HepG2 (cell line): Measurements from ENCODE around the gene TET3. TPM values are rescaled to one million over a fixed set of nuclear protein-coding genes. Genes with fewer than 3 reads are reported as not detected.
A peak's percentile ranks its signal among the peaks of the same experiment; 100 is the strongest.

Source experiments
- ATAC-seq: fragments of 200-7000 bp; cut with Tn5 transposase; 3 replicates; pipeline ENCODE4 v1.9.1; 2020; ENCODE audit warnings: mild to moderate bottlenecking, moderate library complexity
- BruUV-seq: library from RNA; stranded (reverse); fragments of 400-500 nt; replicated peaks from 2 replicates; lab custom pipeline; 2021; lab: Mats Ljungman, UMichigan
- CTCF ChIA-PET: fragments of 300-600 bp; formaldehyde crosslinking; extraction: SDS; loops from one replicate; lab custom pipeline; 2021; ENCODE audit warnings: low total read pairs, inconsistent platforms, low intra/inter-chr PET ratio; lab: Yijun Ruan, JAX
- POLR2A ChIA-PET: fragments of 350-600 bp; sonication (Branson Sonifier 250); formaldehyde crosslinking; loops from one replicate; lab custom pipeline; 2020; ENCODE audit warnings: antibody characterized with exemption, inconsistent platforms; lab: Yijun Ruan, JAX
- DNase-seq: peaks from one replicate; pipeline ENCODE4 v3.0.0-alpha.2; 2015; ENCODE audit warnings: low spot score
- FAIRE-seq: peaks from 3 replicates; lab custom pipeline; 2011; peaks lifted over from hg19 to GRCh38; lab: Jason Lieb, UNC
- H2AFZ ChIP-seq: one replicate; pipeline ENCODE4 v1.6.1; 2011; ENCODE audit warnings: low read length, inconsistent platforms
- H3K27ac ChIP-seq: fragments of 300-600 bp; 3 replicates; pipeline ENCODE4 v1.8.0; 2011; ENCODE audit warnings: mixed run types, mild to moderate bottlenecking, mixed read lengths, low read length, inconsistent platforms; ENCODE audit not compliant: insufficient read depth; ENCODE audit errors: extremely low read length
- H3K27me3 ChIP-seq, 2 experiments: fragments of 200-600 bp in 1 of 2; 2 replicates in 1 of 2; 3 replicates in 1 of 2; pipeline versions ENCODE4 v1.6.0 to v1.8.0; 2011; ENCODE audit warnings: low read length in 2 of 2, mild to moderate bottlenecking in 2 of 2, moderate library complexity in 2 of 2, inconsistent platforms in 1 of 2; ENCODE audit not compliant: insufficient read depth in 2 of 2, control insufficient read depth in 1 of 2
- H3K36me3 ChIP-seq, 2 experiments: fragments of 200-600 bp in 1 of 2; replicated peaks in 1 of 2; 2 replicates in 1 of 2; 3 replicates in 1 of 2; pipeline versions ENCODE4 v1.5.1 to v1.8.0; 2011; ENCODE audit warnings: low read length in 2 of 2, inconsistent platforms in 1 of 2; ENCODE audit not compliant: insufficient read depth in 2 of 2, control insufficient read depth in 1 of 2
- H3K4me1 ChIP-seq: 2 replicates; pipeline ENCODE4 v1.5.1; 2012; ENCODE audit warnings: low read length, inconsistent platforms; ENCODE audit not compliant: insufficient read depth
- H3K4me2 ChIP-seq: 2 replicates; pipeline ENCODE4 v1.6.0; 2011; ENCODE audit warnings: low read depth, low read length, inconsistent platforms
- H3K4me3 ChIP-seq, 3 experiments: fragments of 200-600 bp in 1 of 3; sonication (generic), shearing (Covaris generic) in 1 of 3; replicated peaks in 1 of 3; 2 replicates each; pipeline ENCODE4 v1.5.1; 2011 to 2016; ENCODE audit warnings: low read length in 3 of 3, inconsistent platforms in 2 of 3, low read depth in 2 of 3, mild to moderate bottlenecking in 2 of 3, control low read depth in 1 of 3, mixed read lengths in 1 of 3; ENCODE audit not compliant: insufficient read depth in 1 of 3
- H3K79me2 ChIP-seq: one replicate; pipeline ENCODE4 v1.6.1; 2011; ENCODE audit warnings: low read length, inconsistent platforms; ENCODE audit not compliant: insufficient read depth
- H3K9ac ChIP-seq: 2 replicates; pipeline ENCODE4 v1.6.0; 2011; ENCODE audit warnings: mild to moderate bottlenecking, low read depth, low read length, inconsistent platforms; ENCODE audit not compliant: insufficient read depth
- H3K9me3 ChIP-seq: 2 replicates; pipeline ENCODE4 v1.5.1; 2012; ENCODE audit warnings: mild to moderate bottlenecking, low read length
- H4K20me1 ChIP-seq: 2 replicates; pipeline ENCODE4 v1.6.0; 2011; ENCODE audit warnings: inconsistent platforms, mild to moderate bottlenecking, low read length, moderate library complexity; ENCODE audit not compliant: insufficient read depth
- CAMTA2 ChIP-seq: sonication (generic); formaldehyde crosslinking; IDR thresholded peaks from 2 replicates; pipeline ENCODE4 v1.4.0; 2020; ENCODE audit warnings: mild to moderate bottlenecking, missing genetic modification reagents, borderline replicate concordance
- FOXP1 ChIP-seq, 2 experiments: fragments of 450-650 bp in 1 of 2; IDR thresholded peaks; 2 replicates each; pipeline ENCODE4 v1.6.1; 2017 to 2018; ENCODE audit warnings: antibody characterized with exemption in 1 of 2
- HNF4G ChIP-seq, 2 experiments: sonication (generic) in 1 of 2; formaldehyde crosslinking in 1 of 2; IDR thresholded peaks; 2 replicates each; pipeline versions ENCODE4 v1.4.0 to v1.6.1; 2011 to 2020; ENCODE audit warnings: borderline replicate concordance in 2 of 2, low read depth in 2 of 2, mild to moderate bottlenecking in 2 of 2, low read length in 1 of 2, missing genetic modification reagents in 1 of 2, moderate library complexity in 1 of 2
- KDM2A ChIP-seq: sonication (generic); formaldehyde crosslinking; IDR thresholded peaks from 2 replicates; pipeline ENCODE4 v1.4.0; 2020; ENCODE audit warnings: low read depth, missing genetic modification reagents, borderline replicate concordance
- KLF12 ChIP-seq: sonication (generic); formaldehyde crosslinking; IDR thresholded peaks from 2 replicates; pipeline ENCODE4 v1.4.0; 2020; ENCODE audit warnings: missing genetic modification reagents, borderline replicate concordance
- KLF13 ChIP-seq: sonication (generic); formaldehyde crosslinking; IDR thresholded peaks from 2 replicates; pipeline ENCODE4 v1.4.0; 2020; ENCODE audit warnings: mild to moderate bottlenecking, missing genetic modification reagents
- NFATC3 ChIP-seq: sonication (generic); formaldehyde crosslinking; IDR thresholded peaks from 2 replicates; pipeline ENCODE4 v1.5.1; 2020; ENCODE audit warnings: mild to moderate bottlenecking, missing genetic modification reagents
- NFE2L1 ChIP-seq: sonication (generic); formaldehyde crosslinking; IDR thresholded peaks from 2 replicates; pipeline ENCODE4 v1.4.0; 2020; ENCODE audit warnings: missing genetic modification reagents, mild to moderate bottlenecking, borderline replicate concordance
- NFRKB ChIP-seq: fragments of 450-650 bp; IDR thresholded peaks from 2 replicates; pipeline ENCODE4 v1.6.1; 2017
- RORA ChIP-seq: sonication (generic); formaldehyde crosslinking; IDR thresholded peaks from 2 replicates; pipeline ENCODE4 v1.5.0; 2020; ENCODE audit warnings: mild to moderate bottlenecking, missing genetic modification reagents, moderate library complexity
- SMAD1 ChIP-seq: sonication (generic); formaldehyde crosslinking; IDR thresholded peaks from 2 replicates; pipeline ENCODE4 v1.4.0; 2020; ENCODE audit warnings: missing genetic modification reagents, low read depth, mild to moderate bottlenecking, borderline replicate concordance
- SPEN ChIP-seq: sonication (generic); formaldehyde crosslinking; IDR thresholded peaks from 2 replicates; pipeline ENCODE4 v1.5.1; 2020; ENCODE audit warnings: low read depth, mild to moderate bottlenecking, missing genetic modification reagents
- ZIK1 ChIP-seq: sonication (generic); formaldehyde crosslinking; IDR thresholded peaks from 2 replicates; pipeline ENCODE4 v1.5.0; 2020; ENCODE audit warnings: mild to moderate bottlenecking, low read depth, missing genetic modification reagents, borderline replicate concordance
- ZNF224 ChIP-seq: sonication (generic); formaldehyde crosslinking; IDR thresholded peaks from 2 replicates; pipeline ENCODE4 v1.5.0; 2020; ENCODE audit warnings: mild to moderate bottlenecking, missing genetic modification reagents
- ZNF672 ChIP-seq: sonication (generic); formaldehyde crosslinking; IDR thresholded peaks from 2 replicates; pipeline ENCODE4 v1.8.1; 2022; ENCODE audit warnings: missing genetic modification reagents
- ZNF841 ChIP-seq: sonication (generic); formaldehyde crosslinking; IDR thresholded peaks from 2 replicates; pipeline ENCODE4 v1.8.1; 2023; ENCODE audit warnings: missing genetic modification reagents, borderline replicate concordance
- ZUFSP ChIP-seq: sonication (generic); formaldehyde crosslinking; IDR thresholded peaks from 2 replicates; pipeline ENCODE4 v1.9.0; 2021; ENCODE audit warnings: missing genetic modification reagents, mild to moderate bottlenecking, borderline replicate concordance
- WGBS: methylation state at CpG from one replicate; pipeline ENCODE4 v1.1.6; 2017; ENCODE audit warnings: low lambda C conversion rate; 5-methylcytosine and 5-hydroxymethylcytosine counted together
- in situ Hi-C: cut with HindIII; loops from 2 replicates; pipeline ENCODE4 v1.10.0; 2017; ENCODE audit warnings: low pct_unique_long_range_greater_than_20kb; ENCODE audit not compliant: extremely low pct_ligation_motif_present
- intact Hi-C: fragments of 100-400 bp; cut with micrococcal nuclease; formaldehyde crosslinking; loops from one replicate; pipeline ENCODE4 v1.10.0; 2022; ENCODE audit not compliant: unreplicated experiment
- polyA plus RNA-seq, 8 experiments: library from polyadenylated mRNA; depleted of rRNA in 3 of 8; stranded (reverse) in 7 of 8; unstranded in 1 of 8; fragments of >200 nt; fragmentation: Illumina TruSeq in 4 of 8; extraction: Trizol in 4 of 8; gene quantifications; 2 replicates each; pipeline versions ENCODE4 v1.2.1 to v1.2.3, GENCODE V29; 2011 to 2016; ENCODE audit warnings: low read depth in 4 of 8, missing spikeins in 1 of 8, mixed read lengths in 1 of 8; ENCODE audit not compliant: insufficient read depth in 1 of 8
- total RNA-seq, 5 experiments: library from RNA; depleted of rRNA; stranded (reverse); fragments of >200 nt; fragmentation: Illumina TruSeq; extraction: Trizol; gene quantifications; 2 replicates each; pipeline ENCODE4 v1.2.3, GENCODE V29; 2016; ENCODE audit warnings: low read depth in 1 of 5
- TF ChIP-seq, protein P1 (sequence below): sonication (generic); formaldehyde crosslinking; IDR thresholded peaks from 2 replicates; pipeline ENCODE4 v1.9.0; 2021; ENCODE audit warnings: missing genetic modification reagents, borderline replicate concordance

TET3 gene
- total and polyA plus RNA-seq, 2 of the 13 experiments (the other 11 are each of a cell fraction or from before 2014, with no cell fraction given), result 4.3 to 6.8 TPM

GRCh38 chr2:74014813-74015212 lies 30.1 kb downstream of the TET3 start:
- CTCF ChIA-PET, result no interaction called here

DNA sequence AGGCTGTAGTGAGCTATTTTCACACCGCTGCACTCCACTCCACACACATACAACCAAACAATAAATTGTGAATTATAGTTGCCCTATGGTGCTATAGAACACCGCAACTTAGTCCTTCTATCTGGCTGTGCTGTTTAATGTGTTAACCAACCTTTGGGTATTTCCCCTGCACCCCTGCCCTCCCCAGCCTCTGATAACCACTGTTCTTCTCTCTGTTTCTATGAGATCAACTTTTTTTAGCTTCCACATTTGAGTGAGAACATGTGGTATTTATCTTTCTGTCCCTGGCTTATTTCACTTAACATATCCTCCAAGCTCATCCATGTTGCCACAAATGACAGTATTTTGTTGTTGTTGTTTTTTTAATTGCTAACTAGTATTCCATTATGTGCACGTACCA lies 32.5 kb downstream of the TET3 start:
- Histone ChIP-seq H3K4me2 (no peak overlapping the region), H3K27me3 (no peaks in the 10 kb centered on the region), H3K9me3 (no peaks in the 10 kb centered on the region), H2AFZ (no peak overlapping the region), H3K79me2 (peaks cover 21% of the 10 kb centered on the region), H4K20me1 (no peaks in the 10 kb centered on the region; the same call in 1 of the 2 replicates), H3K9ac (no peak overlapping the region), H3K4me1 (no peaks in the 10 kb centered on the region), H3K27ac (no peak overlapping the region), H3K4me3 (no peak overlapping the region), H3K36me3 (peaks cover 3 to 13% of the 10 kb centered on the region in 2 experiments; a peak in 3 of 5 replicates)
- intact Hi-C loops, result no loop called here
- POLR2A ChIA-PET, result interaction anchor here (0.9 kb wide), 1 partner anchor 15 kb away, joined by 3 read pairs; no protein-coding TSS in a partner anchor
- DNase-seq, result no peak
- CTCF ChIA-PET, result no interaction called here
- WGBS, result 95% methylated on average over 3 of the region's 3 CpGs
- no peak for FAIRE-seq
- in situ Hi-C loops, result no loop called here
- ATAC-seq, result no peak
- no TSS peak for BruUV-seq
- TF ChIP-seq CAMTA2 (no peak), ZNF672 (CRISPR knock-in tag) (no peak), NFRKB (no peak), NFE2L1 (CRISPR knock-in tag) (no peak), KLF13 (CRISPR knock-in tag) (no peak), KDM2A (no peak), ZIK1 (CRISPR knock-in tag) (no peak), HNF4G (IDR thresholded peaks at IDR 0.05; ENCODE audit: borderline replicate concordance, low read depth, low read length) (no peak), HNF4G (CRISPR knock-in tag; IDR thresholded peaks at IDR 0.05; ENCODE audit: borderline replicate concordance, low read depth) (no peak), ZUFSP (CRISPR knock-in tag) (no peak), FOXP1 (IDR thresholded peaks at IDR 0.05) (no peak), FOXP1 (CRISPR knock-in tag; IDR thresholded peaks at IDR 0.05) (no peak)
- TF ChIP-seq, protein P1, sequence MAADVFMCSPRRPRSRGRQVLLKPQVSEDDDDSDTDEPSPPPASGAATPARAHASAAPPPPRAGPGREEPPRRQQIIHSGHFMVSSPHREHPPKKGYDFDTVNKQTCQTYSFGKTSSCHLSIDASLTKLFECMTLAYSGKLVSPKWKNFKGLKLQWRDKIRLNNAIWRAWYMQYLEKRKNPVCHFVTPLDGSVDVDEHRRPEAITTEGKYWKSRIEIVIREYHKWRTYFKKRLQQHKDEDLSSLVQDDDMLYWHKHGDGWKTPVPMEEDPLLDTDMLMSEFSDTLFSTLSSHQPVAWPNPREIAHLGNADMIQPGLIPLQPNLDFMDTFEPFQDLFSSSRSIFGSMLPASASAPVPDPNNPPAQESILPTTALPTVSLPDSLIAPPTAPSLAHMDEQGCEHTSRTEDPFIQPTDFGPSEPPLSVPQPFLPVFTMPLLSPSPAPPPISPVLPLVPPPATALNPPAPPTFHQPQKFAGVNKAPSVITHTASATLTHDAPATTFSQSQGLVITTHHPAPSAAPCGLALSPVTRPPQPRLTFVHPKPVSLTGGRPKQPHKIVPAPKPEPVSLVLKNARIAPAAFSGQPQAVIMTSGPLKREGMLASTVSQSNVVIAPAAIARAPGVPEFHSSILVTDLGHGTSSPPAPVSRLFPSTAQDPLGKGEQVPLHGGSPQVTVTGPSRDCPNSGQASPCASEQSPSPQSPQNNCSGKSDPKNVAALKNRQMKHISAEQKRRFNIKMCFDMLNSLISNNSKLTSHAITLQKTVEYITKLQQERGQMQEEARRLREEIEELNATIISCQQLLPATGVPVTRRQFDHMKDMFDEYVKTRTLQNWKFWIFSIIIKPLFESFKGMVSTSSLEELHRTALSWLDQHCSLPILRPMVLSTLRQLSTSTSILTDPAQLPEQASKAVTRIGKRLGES (CRISPR knock-in tag), result no peak

More at GRCh38 chr2:74014813-74015212, 30.1 kb downstream of the TET3 start:
- Histone ChIP-seq H4K20me1 (no peaks in the 10 kb centered on the region; the same call in 1 of the 2 replicates), H3K79me2 (peaks cover 21% of the 10 kb centered on the region), H3K4me3 (no peak overlapping the region), H3K9me3 (no peaks in the 10 kb centered on the region), H3K4me2 (no peak overlapping the region), H3K27ac (no peak overlapping the region), H3K9ac (no peak overlapping the region), H3K4me1 (0 out of 2 replicates have a peak, but pooled peaks cover 7% of the 10 kb centered on the region), H3K36me3 (peaks cover 0 to 11% of the 10 kb centered on the region in 2 experiments; a peak in 1 of 5 replicates), H3K27me3 (no peaks in the 10 kb centered on the region), H2AFZ (no peak overlapping the region)
- FAIRE-seq (no peak), DNase-seq (no peak), ATAC-seq (peak; percentile 28; the same call in 2 of the 3 replicates)
- BruUV-seq, result no TSS peak
- intact Hi-C loops (no loop called here), in situ Hi-C loops (no loop called here)
- POLR2A ChIA-PET, result no interaction called here
- over 99% methylated on average over 3 of the region's 3 CpGs for WGBS
- no peak for TF ChIP-seq RORA (CRISPR knock-in tag)
- no peak for TF ChIP-seq NFATC3 (CRISPR knock-in tag)
- TF ChIP-seq ZNF841 (CRISPR knock-in tag), result no peak
- no peak for TF ChIP-seq ZNF224 (CRISPR knock-in tag)
- TF ChIP-seq SMAD1 (CRISPR knock-in tag), result no peak
- no peak for TF ChIP-seq KLF12
- TF ChIP-seq SPEN, result no peak
